ENCODE data around the gene S100A10. TPM values are rescaled to one million over a fixed set of nuclear protein-coding genes. Genes with fewer than 3 reads are reported as not detected.

Gene S100A10
- total and polyA plus RNA-seq, 10 donors = 45.6 to 167 (median 79.0) TPM

DNA sequence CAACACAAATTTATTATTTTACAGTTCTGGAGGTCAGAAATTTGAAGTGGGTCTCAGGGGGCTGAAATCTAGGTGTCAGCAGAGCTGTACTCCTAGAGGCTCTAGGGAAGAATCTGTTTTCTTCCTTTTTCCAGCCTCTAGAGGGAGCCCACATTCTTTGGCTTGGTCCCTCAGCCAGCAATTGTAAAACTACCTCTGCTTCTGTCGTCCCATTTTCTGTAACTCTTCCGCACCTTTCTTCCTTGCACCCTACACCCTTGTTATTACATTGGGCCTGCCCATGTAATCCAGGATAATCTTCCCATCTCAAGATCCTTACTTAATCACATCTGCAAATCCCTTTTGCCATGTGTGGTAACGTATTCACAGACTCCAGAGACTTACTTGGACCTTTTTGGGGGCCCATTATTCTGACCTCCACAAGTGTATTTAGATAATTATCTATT, 59.6 kb downstream of the S100A10 start:
- no peaks in the 10 kb centered on the region for H3K36me3 ChIP-seq
- H3K4me3 ChIP-seq = no peak overlapping the region
- no peak overlapping the region for H3K27ac ChIP-seq
- 33 to 42% (median 35%) methylated on average over 3 of the region's 3 CpGs for WGBS, 5 donors
- no peak for DNase-seq
- no peaks in the 10 kb centered on the region for H3K9me3 ChIP-seq
- intact Hi-C loops (cut with DNase I; ENCODE audit: low total_unique reads) = loop anchor here (5.0 kb wide), 1 partner anchor 63 kb away; no protein-coding TSS in a partner anchor
- H3K4me1 ChIP-seq = peaks cover 0 to 5% (median 0%) of the 10 kb centered on the region in 6 donors
- H3K27me3 ChIP-seq (replicated peaks in 1 of 7) = no peaks in the 10 kb centered on the region
- TF ChIP-seq POLR2A (IDR thresholded peaks at IDR 0.05) = no peak
- TF ChIP-seq, protein P1, sequence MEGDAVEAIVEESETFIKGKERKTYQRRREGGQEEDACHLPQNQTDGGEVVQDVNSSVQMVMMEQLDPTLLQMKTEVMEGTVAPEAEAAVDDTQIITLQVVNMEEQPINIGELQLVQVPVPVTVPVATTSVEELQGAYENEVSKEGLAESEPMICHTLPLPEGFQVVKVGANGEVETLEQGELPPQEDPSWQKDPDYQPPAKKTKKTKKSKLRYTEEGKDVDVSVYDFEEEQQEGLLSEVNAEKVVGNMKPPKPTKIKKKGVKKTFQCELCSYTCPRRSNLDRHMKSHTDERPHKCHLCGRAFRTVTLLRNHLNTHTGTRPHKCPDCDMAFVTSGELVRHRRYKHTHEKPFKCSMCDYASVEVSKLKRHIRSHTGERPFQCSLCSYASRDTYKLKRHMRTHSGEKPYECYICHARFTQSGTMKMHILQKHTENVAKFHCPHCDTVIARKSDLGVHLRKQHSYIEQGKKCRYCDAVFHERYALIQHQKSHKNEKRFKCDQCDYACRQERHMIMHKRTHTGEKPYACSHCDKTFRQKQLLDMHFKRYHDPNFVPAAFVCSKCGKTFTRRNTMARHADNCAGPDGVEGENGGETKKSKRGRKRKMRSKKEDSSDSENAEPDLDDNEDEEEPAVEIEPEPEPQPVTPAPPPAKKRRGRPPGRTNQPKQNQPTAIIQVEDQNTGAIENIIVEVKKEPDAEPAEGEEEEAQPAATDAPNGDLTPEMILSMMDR (IDR thresholded peaks at IDR 0.05 in 8 of 11, conservative IDR thresholded peaks at IDR 0.05 in 3 of 11) = peak; percentile 28 to 82 (median 72)

Other genes with a start within 250 kb of the S100A10 start
- gene MRPL9, start 230.4 kb downstream of the S100A10 start, total RNA-seq = 10 to 100 TPM; 55.4 to 71.7 (median 64.5) TPM
- gene MRPL9, start 230.4 kb downstream of the S100A10 start, polyA plus RNA-seq = 10 to 100 TPM; 69.2 to 92.6 (median 72.0) TPM
- gene TDRKH, start 203.4 kb downstream of the S100A10 start, total RNA-seq = 10 to 100 TPM; 10.9 to 21.6 (median 13.0) TPM
- gene TDRKH, start 203.4 kb downstream of the S100A10 start, polyA plus RNA-seq = 1 to 10 TPM; 3.1 to 4.7 (median 3.2) TPM
- under 1 TPM in 4 of 7 donors, not detected in 3; 0.13 to 0.36 (median 0.28) TPM for gene LINGO4, start 188.4 kb downstream of the S100A10 start, total RNA-seq
- under 1 TPM in 2 of 3 donors, not detected in 1; 0.04 to 0.06 TPM for gene LINGO4, start 188.4 kb downstream of the S100A10 start, polyA plus RNA-seq
- 1 to 10 TPM in 6 of 7 donors, under 1 TPM in 1; 0.85 to 4.1 (median 2.3) TPM for gene RORC, start 162.1 kb downstream of the S100A10 start, total RNA-seq
- under 1 TPM; 0.14 to 0.78 (median 0.51) TPM for gene RORC, start 162.1 kb downstream of the S100A10 start, polyA plus RNA-seq
- gene C2CD4D, start 154.0 kb downstream of the S100A10 start, total RNA-seq = under 1 TPM in 1 of 7 donors, not detected in 6; 0.51 TPM
- under 1 TPM in 2 of 3 donors, not detected in 1; 0.03 to 0.07 TPM for gene C2CD4D, start 154.0 kb downstream of the S100A10 start, polyA plus RNA-seq
- under 1 TPM in 1 of 7 donors, not detected in 6; 0.47 TPM for gene THEM5, start 140.1 kb downstream of the S100A10 start, total RNA-seq
- not detected for gene THEM5, start 140.1 kb downstream of the S100A10 start, polyA plus RNA-seq
- gene THEM4, start 84.3 kb downstream of the S100A10 start, total RNA-seq = 10 to 100 TPM; 10.1 to 46.3 (median 22.6) TPM
- 10 to 100 TPM; 13.3 to 15.5 (median 14.3) TPM for gene THEM4, start 84.3 kb downstream of the S100A10 start, polyA plus RNA-seq
- 100 to 1,000 TPM; 243 to 555 (median 365) TPM for gene S100A11, start 43.1 kb upstream of the S100A10 start, total RNA-seq
- 100 to 1,000 TPM; 499 to 669 (median 505) TPM for gene S100A11, start 43.1 kb upstream of the S100A10 start, polyA plus RNA-seq
- gene TCHHL1, start 95.2 kb upstream of the S100A10 start, total RNA-seq = not detected
- gene TCHHL1, start 95.2 kb upstream of the S100A10 start, polyA plus RNA-seq = not detected
- 1 to 10 TPM; 1.2 to 9.6 (median 4.5) TPM for gene TCHH, start 121.6 kb upstream of the S100A10 start, total RNA-seq
- gene TCHH, start 121.6 kb upstream of the S100A10 start, polyA plus RNA-seq = under 1 TPM; 0.24 to 0.99 (median 0.42) TPM
- gene RPTN, start 165.4 kb upstream of the S100A10 start, total RNA-seq = not detected
- not detected for gene RPTN, start 165.4 kb upstream of the S100A10 start, polyA plus RNA-seq
- not detected for gene HRNR, start 230.3 kb upstream of the S100A10 start, total RNA-seq
- under 1 TPM in 1 of 3 donors, not detected in 2; under 0.01 TPM for gene HRNR, start 230.3 kb upstream of the S100A10 start, polyA plus RNA-seq